Uterus (tissue), 4 donors: Measurements from ENCODE around the gene FOXE1. TPM values are rescaled to one million over a fixed set of nuclear protein-coding genes. Genes with fewer than 3 reads are reported as not detected.

Experiments
- DNase-seq, 2 donors: peaks; one replicate each; pipeline ENCODE4 v3.0.0-alpha.2; 2019 to 2020
- H3K27ac ChIP-seq, 2 donors: fragments of 200-600 bp; sonication (generic); 1 replicate in 1 of 2; 2 replicates in 1 of 2; pipeline ENCODE4 v1.5.1; 2016 to 2018
- H3K27me3 ChIP-seq, 2 donors: fragments of 200-600 bp; sonication (generic); one replicate each; pipeline ENCODE4 v1.5.1; 2018 to 2019; ENCODE audit warnings: control low read depth in 1 of 2
- H3K36me3 ChIP-seq, 2 donors: fragments of 200-600 bp; sonication (generic); one replicate each; pipeline ENCODE4 v1.5.1; 2019; ENCODE audit warnings: control low read depth in 1 of 2
- H3K4me1 ChIP-seq, 2 donors: fragments of 200-600 bp; sonication (generic); one replicate each; pipeline ENCODE4 v1.5.1; 2018 to 2019; ENCODE audit warnings: control low read depth in 1 of 2
- H3K4me3 ChIP-seq, 2 donors: fragments of 200-600 bp; sonication (generic); 1 replicate in 1 of 2; 2 replicates in 1 of 2; pipeline ENCODE4 v1.5.1; 2018 to 2019; ENCODE audit warnings: mild to moderate bottlenecking in 1 of 2
- H3K9me3 ChIP-seq, 2 donors: fragments of 200-600 bp; sonication (generic); one replicate each; pipeline ENCODE4 v1.5.1; 2019; ENCODE audit warnings: control low read depth in 1 of 2
- POLR2A ChIP-seq, 2 donors: fragments of 450-650 bp; IDR thresholded peaks; one replicate each; pipeline ENCODE4 v1.6.1; 2016; ENCODE audit warnings: antibody characterized with exemption in 2 of 2, mild to moderate bottlenecking in 1 of 2, moderate library complexity in 1 of 2
- intact Hi-C: fragments of 100-400 bp; cut with DNase I; formaldehyde crosslinking; loops from one replicate; pipeline ENCODE4 v1.15.1; 2023; ENCODE audit warnings: low total_unique reads
- total RNA-seq, 4 donors: library from RNA; depleted of rRNA in 3 of 4; stranded (reverse); fragments of >200 nt in 3 of 4; gene quantifications; one replicate each; pipeline versions ENCODE4 v1.1.0 to v1.2.4, GENCODE V29; 2014 to 2023
- TF ChIP-seq, protein P1 (sequence below), 4 experiments: fragments of 200-600 bp in 2 of 4; fragments of 450-650 bp in 2 of 4; sonication (generic) in 2 of 4; IDR thresholded peaks; one replicate each; pipeline ENCODE4 v1.5.1; 2016 to 2019; ENCODE audit warnings: antibody characterized with exemption in 4 of 4, mild to moderate bottlenecking in 2 of 4, moderate library complexity in 1 of 4
- donor health status: DM: yes; HTN: yes; CAD: no.

The FOXE1 gene
- total RNA-seq = not detected

DNA sequence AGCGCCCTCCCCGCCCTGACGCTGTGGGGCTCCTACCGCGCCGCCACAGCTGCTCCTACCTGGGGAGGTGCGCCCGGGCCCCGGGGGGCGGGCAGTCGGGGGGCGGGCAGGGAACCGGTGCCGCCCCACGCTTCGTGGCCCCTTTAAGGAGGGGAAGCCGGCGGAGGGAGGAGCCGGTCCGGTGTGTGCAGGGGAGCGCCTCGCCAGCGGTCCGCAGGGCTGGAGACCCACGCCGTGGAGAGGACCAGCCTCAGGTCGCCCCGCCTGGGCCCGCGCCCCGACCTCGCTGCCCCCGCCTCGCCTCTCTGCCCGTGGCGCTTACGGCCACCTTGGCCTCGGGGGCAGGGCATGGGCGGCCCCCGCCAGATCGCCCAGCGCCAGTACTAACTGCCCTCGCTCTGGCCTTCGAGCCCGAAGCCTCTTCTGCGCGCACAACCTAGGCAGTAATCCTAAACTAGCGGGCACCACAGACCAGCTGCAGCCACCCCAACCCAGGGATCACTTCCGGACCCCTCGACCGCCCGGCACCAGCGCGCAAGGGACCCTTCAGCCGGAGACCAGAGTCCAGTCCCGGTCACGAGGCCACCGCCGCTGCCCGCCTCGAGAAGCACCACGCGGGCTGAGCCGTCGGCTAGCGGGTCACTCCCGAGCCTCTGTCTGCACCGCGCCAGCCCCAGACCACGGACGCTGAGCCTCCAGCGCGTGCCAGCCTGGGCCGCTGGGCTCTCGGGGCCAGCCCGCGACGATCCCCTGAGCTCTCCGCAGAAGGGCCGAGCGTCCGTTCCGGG is at the start of gene FOXE1:
FOXE1 (plus strand) TSS at position 171 of the 788 bp plus-strand sequence. CDS start 689 bp downstream, outside the sequence.
- H3K36me3 ChIP-seq = no peaks in the 10 kb centered on the region
- TF ChIP-seq, protein P1, sequence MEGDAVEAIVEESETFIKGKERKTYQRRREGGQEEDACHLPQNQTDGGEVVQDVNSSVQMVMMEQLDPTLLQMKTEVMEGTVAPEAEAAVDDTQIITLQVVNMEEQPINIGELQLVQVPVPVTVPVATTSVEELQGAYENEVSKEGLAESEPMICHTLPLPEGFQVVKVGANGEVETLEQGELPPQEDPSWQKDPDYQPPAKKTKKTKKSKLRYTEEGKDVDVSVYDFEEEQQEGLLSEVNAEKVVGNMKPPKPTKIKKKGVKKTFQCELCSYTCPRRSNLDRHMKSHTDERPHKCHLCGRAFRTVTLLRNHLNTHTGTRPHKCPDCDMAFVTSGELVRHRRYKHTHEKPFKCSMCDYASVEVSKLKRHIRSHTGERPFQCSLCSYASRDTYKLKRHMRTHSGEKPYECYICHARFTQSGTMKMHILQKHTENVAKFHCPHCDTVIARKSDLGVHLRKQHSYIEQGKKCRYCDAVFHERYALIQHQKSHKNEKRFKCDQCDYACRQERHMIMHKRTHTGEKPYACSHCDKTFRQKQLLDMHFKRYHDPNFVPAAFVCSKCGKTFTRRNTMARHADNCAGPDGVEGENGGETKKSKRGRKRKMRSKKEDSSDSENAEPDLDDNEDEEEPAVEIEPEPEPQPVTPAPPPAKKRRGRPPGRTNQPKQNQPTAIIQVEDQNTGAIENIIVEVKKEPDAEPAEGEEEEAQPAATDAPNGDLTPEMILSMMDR (IDR thresholded peaks at IDR 0.05) = no peak
- TF ChIP-seq POLR2A (IDR thresholded peaks at IDR 0.05) = no peak
- H3K9me3 ChIP-seq = no peaks in the 10 kb centered on the region
- no peak for DNase-seq
- no peak within 1 kb of the TSS for H3K27ac ChIP-seq
- intact Hi-C loops = no loop called here
- peaks cover 0 to 14% of the 10 kb centered on the region in 2 donors for H3K4me1 ChIP-seq
- H3K27me3 ChIP-seq = peaks cover 6 to 75% of the 10 kb centered on the region in 2 donors
- no peak within 1 kb of the TSS for H3K4me3 ChIP-seq

DNA sequence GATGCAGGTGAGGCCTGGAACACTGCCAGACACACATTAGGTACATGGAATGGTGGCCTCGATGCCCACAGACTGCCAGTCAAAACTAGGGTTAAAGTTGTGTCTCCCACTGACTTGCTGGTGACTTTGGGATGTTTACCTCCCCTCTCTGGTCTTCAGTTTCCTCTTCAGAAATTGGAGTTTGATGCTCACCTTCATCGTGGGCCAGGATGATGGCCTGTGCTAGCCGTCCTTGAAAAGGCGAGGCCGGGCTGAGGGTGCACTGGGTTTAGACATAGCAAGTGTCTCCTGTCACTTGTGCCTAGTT is 49.0 kb upstream of the FOXE1 start:
- H3K27me3 ChIP-seq = no peaks in the 10 kb centered on the region
- H3K27ac ChIP-seq = no peak overlapping the region

DNA sequence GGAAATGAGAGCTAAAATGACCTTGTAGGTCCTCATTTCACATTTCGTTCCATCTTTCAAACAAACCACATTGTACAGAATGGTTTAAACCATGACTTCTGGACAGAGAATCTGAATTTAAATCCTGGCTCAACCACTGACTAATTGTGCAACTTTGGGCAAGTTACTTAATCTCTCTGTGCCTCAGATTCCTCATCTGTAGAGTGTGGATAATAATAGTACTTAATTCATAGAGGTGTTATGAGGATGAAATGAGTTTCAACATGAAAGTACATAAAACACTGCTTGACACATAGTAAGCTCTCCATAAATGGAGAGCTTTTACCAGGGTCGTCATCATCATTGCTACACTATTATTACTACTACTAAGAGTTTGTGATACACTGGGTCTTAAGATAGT is 46.3 kb upstream of the FOXE1 start:
- H3K27me3 ChIP-seq = no peaks in the 10 kb centered on the region
- peaks cover 0 to 6% of the 10 kb centered on the region in 2 donors for H3K4me1 ChIP-seq
- intact Hi-C loops = no loop called here
- no peak for DNase-seq
- no peak overlapping the region for H3K4me3 ChIP-seq
- no peak overlapping the region for H3K27ac ChIP-seq
- TF ChIP-seq, protein P1 (IDR thresholded peaks at IDR 0.05) = no peak
- no peak for TF ChIP-seq POLR2A (IDR thresholded peaks at IDR 0.05)
- H3K36me3 ChIP-seq = no peaks in the 10 kb centered on the region
- no peaks in the 10 kb centered on the region for H3K9me3 ChIP-seq

More for the DNA sequence above, 49.0 kb upstream of the FOXE1 start:
- Histone ChIP-seq H3K4me3 (no peak overlapping the region), H3K4me1 (peaks cover 0 to 6% of the 10 kb centered on the region in 2 donors), H3K9me3 (no peaks in the 10 kb centered on the region), H3K36me3 (no peaks in the 10 kb centered on the region)
- intact Hi-C loops = no loop called here
- no peak for DNase-seq
- TF ChIP-seq, protein P1 (IDR thresholded peaks at IDR 0.05) = no peak
- TF ChIP-seq POLR2A (IDR thresholded peaks at IDR 0.05) = no peak

DNA sequence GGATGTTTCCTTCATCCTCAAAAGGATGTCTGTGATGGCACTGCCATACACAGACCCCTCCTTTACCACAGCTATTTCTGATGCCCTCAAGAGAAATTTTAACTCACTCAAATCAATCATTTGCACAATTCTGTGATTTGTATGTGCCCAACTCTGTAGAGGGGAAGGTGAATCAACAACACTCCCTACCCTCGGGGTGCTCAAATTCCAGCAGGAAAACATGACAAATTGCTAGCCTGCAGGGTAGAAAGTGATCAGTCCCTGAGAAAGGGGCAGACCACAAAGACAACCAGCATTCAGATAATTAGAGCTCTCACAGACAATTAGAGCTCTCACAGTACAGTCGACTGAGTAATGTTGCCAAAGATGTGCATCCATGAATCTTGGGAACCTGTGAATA is 45.3 kb upstream of the FOXE1 start:
- H3K4me3 ChIP-seq = no peak overlapping the region
- H3K36me3 ChIP-seq = no peaks in the 10 kb centered on the region
- no peaks in the 10 kb centered on the region for H3K9me3 ChIP-seq
- no peaks in the 10 kb centered on the region for H3K27me3 ChIP-seq
- no peak for DNase-seq
- peaks cover 0 to 6% of the 10 kb centered on the region in 2 donors for H3K4me1 ChIP-seq
- no peak overlapping the region for H3K27ac ChIP-seq
- TF ChIP-seq POLR2A (IDR thresholded peaks at IDR 0.05) = no peak
- TF ChIP-seq, protein P1 (IDR thresholded peaks at IDR 0.05) = no peak
- intact Hi-C loops = no loop called here

DNA sequence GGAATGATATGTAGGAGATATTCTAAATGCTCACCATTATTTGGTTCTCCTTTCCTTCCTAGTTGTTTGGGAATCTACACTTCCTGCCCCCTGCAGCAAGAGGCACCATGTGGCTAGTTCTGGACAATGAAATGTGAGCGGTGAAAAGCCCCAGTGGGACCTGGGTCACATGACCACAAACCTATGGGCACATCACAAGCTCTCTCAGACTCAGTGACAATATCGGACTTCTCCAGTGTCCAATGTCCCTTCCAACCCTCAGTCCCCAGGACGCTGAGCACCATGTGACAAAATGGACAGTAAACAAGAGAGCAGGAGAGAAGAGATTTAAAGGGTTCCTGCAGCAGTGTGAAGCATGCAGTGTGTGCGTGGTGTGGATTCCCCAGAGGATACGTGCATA is 44.6 kb upstream of the FOXE1 start:
- Histone ChIP-seq H3K9me3 (no peaks in the 10 kb centered on the region), H3K27ac (no peak overlapping the region), H3K4me3 (no peak overlapping the region), H3K36me3 (no peaks in the 10 kb centered on the region), H3K4me1 (peaks cover 0 to 3% of the 10 kb centered on the region in 2 donors), H3K27me3 (no peaks in the 10 kb centered on the region)
- no peak for DNase-seq
- no peak for TF ChIP-seq POLR2A (IDR thresholded peaks at IDR 0.05)
- TF ChIP-seq, protein P1 (IDR thresholded peaks at IDR 0.05) = no peak
- intact Hi-C loops = no loop called here
